ENCODE results near the gene SYT17.

SYT17 gene

GRCh38 chr16:19139436-19140091 is 28.5 kb upstream of the SYT17 start:
- DNase-seq = no peak

- DNase-seq = no peak
Observed at GRCh38 chr16:19140396-19140795, 27.6 kb upstream of the SYT17 start.

GRCh38 chr16:19142939-19143598 is 25.0 kb upstream of the SYT17 start:
- DNase-seq = no peak

GRCh38 chr16:19143599-19143956 is 24.5 kb upstream of the SYT17 start:
- DNase-seq = no peak

- DNase-seq = no peak
Observed at GRCh38 chr16:19145010-19145409, 23.0 kb upstream of the SYT17 start.

- no peak for DNase-seq
Observed at GRCh38 chr16:19147126-19147525, 20.9 kb upstream of the SYT17 start.

GRCh38 chr16:19147627-19148026 is 20.4 kb upstream of the SYT17 start:
- DNase-seq = no peak

GRCh38 chr16:19148189-19148588 is 19.9 kb upstream of the SYT17 start:
- DNase-seq = no peak

GRCh38 chr16:19151310-19151709 is 16.7 kb upstream of the SYT17 start:
- DNase-seq = no peak

GRCh38 chr16:19152042-19152441 is 16.0 kb upstream of the SYT17 start:
- DNase-seq = no peak

- DNase-seq = no peak
Observed at GRCh38 chr16:19153876-19154275, 14.2 kb upstream of the SYT17 start.

GRCh38 chr16:19162085-19162484 is 6.0 kb upstream of the SYT17 start:
- no peak for DNase-seq

GRCh38 chr16:19163215-19163614 is 4.8 kb upstream of the SYT17 start:
- no peak for DNase-seq

GRCh38 chr16:19164285-19164684 is 3.8 kb upstream of the SYT17 start:
- DNase-seq = no peak

GRCh38 chr16:19165101-19165500 is 2.9 kb upstream of the SYT17 start:
- no peak for DNase-seq

- DNase-seq = no peak
Observed at GRCh38 chr16:19166500-19166899, 1.5 kb upstream of the SYT17 start.

- DNase-seq = no peak
Observed at GRCh38 chr16:19168371-19169081, 486 bp downstream of the SYT17 start.

GRCh38 chr16:19169082-19169639 is 1.1 kb downstream of the SYT17 start:
- no peak for DNase-seq

GRCh38 chr16:19170043-19170655 is 2.1 kb downstream of the SYT17 start:
- no peak for DNase-seq

GRCh38 chr16:19172098-19172780 is 4.2 kb downstream of the SYT17 start:
- DNase-seq = no peak

- no peak for DNase-seq
Observed at GRCh38 chr16:19173059-19173458, 5.0 kb downstream of the SYT17 start.

- no peak for DNase-seq
Observed at GRCh38 chr16:19173649-19174383, 5.8 kb downstream of the SYT17 start.

Data from activated naive CD4-positive, alpha-beta T cell (primary cell).